ENCODE measurements around the gene MAFG.

DNA sequence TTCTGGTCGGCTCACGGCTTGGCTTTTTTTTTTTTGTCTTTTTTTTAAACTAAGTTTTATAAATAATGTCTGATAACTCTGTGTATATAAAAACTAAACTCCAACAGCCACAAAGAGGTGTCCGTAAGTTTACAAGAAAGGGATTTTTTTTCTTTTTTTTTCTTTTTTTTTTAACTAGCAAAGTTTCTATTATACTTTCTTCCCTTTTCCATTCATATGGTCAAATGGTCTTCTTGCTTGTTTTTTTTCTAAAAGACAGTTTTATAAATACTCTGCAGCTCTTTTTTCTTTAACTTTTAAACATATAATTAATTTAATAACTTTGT is 6.0 kb downstream of the MAFG start:
- TF ChIP-seq ZFP30 (CRISPR knock-in tag; IDR thresholded peaks at IDR 0.05) (no peak), ESRRG (CRISPR knock-in tag; IDR thresholded peaks at IDR 0.05) (no peak), ISL1 (CRISPR knock-in tag; IDR thresholded peaks at IDR 0.05) (no peak), SNAI2 (CRISPR knock-in tag; IDR thresholded peaks at IDR 0.05) (no peak), ZNF8 (CRISPR knock-in tag; IDR thresholded peaks at IDR 0.05) (no peak), PPARA (CRISPR knock-in tag; IDR thresholded peaks at IDR 0.05; ENCODE audit: borderline replicate concordance) (no peak), OSR1 (CRISPR knock-in tag; IDR thresholded peaks at IDR 0.05) (no peak), BACH2 (CRISPR knock-in tag; IDR thresholded peaks at IDR 0.05; ENCODE audit: borderline replicate concordance) (no peak), ARNTL (CRISPR knock-in tag; IDR thresholded peaks at IDR 0.05; ENCODE audit: borderline replicate concordance, low read depth) (no peak), RARB (CRISPR knock-in tag; IDR thresholded peaks at IDR 0.05) (no peak), PATZ1 (CRISPR knock-in tag; IDR thresholded peaks at IDR 0.05; ENCODE audit: borderline replicate concordance) (no peak), ZNF565 (CRISPR knock-in tag; conservative IDR thresholded peaks at IDR 0.05; ENCODE audit: low read depth) (no peak)
- TF ChIP-seq, protein P1, sequence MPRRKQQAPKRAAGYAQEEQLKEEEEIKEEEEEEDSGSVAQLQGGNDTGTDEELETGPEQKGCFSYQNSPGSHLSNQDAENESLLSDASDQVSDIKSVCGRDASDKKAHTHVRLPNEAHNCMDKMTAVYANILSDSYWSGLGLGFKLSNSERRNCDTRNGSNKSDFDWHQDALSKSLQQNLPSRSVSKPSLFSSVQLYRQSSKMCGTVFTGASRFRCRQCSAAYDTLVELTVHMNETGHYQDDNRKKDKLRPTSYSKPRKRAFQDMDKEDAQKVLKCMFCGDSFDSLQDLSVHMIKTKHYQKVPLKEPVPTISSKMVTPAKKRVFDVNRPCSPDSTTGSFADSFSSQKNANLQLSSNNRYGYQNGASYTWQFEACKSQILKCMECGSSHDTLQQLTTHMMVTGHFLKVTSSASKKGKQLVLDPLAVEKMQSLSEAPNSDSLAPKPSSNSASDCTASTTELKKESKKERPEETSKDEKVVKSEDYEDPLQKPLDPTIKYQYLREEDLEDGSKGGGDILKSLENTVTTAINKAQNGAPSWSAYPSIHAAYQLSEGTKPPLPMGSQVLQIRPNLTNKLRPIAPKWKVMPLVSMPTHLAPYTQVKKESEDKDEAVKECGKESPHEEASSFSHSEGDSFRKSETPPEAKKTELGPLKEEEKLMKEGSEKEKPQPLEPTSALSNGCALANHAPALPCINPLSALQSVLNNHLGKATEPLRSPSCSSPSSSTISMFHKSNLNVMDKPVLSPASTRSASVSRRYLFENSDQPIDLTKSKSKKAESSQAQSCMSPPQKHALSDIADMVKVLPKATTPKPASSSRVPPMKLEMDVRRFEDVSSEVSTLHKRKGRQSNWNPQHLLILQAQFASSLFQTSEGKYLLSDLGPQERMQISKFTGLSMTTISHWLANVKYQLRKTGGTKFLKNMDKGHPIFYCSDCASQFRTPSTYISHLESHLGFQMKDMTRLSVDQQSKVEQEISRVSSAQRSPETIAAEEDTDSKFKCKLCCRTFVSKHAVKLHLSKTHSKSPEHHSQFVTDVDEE (CRISPR knock-in tag; IDR thresholded peaks at IDR 0.05), result no peak
- TF ChIP-seq, protein P2, sequence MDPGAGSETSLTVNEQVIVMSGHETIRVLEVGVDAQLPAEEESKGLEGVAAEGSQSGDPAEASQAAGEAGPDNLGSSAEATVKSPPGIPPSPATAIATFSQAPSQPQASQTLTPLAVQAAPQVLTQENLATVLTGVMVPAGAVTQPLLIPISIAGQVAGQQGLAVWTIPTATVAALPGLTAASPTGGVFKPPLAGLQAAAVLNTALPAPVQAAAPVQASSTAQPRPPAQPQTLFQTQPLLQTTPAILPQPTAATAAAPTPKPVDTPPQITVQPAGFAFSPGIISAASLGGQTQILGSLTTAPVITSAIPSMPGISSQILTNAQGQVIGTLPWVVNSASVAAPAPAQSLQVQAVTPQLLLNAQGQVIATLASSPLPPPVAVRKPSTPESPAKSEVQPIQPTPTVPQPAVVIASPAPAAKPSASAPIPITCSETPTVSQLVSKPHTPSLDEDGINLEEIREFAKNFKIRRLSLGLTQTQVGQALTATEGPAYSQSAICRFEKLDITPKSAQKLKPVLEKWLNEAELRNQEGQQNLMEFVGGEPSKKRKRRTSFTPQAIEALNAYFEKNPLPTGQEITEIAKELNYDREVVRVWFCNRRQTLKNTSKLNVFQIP (CRISPR knock-in tag; IDR thresholded peaks at IDR 0.05; ENCODE audit: borderline replicate concordance, low read depth), result no peak
